Kidney (tissue), 14 donors: ENCODE results near the gene PON2. TPM values are rescaled to one million over a fixed set of nuclear protein-coding genes. Genes with fewer than 3 reads are reported as not detected.
"Not testable (repeated sequence)": the region's sequence is repeated elsewhere in the genome, so short reads cannot be mapped to it uniquely, and the experiment has no call there.

Source experiments
- DNase-seq, 5 donors: peaks; one replicate each; pipeline ENCODE4 v3.0.0-alpha.2; 2013 to 2020
- FAIRE-seq: peaks from 2 replicates; lab custom pipeline; 2012; peaks lifted over from hg19 to GRCh38; lab: Jason Lieb, UNC
- H3K27ac ChIP-seq, 2 donors: one replicate each; pipeline ENCODE4 v1.7.0; 2013; ENCODE audit warnings: low read depth in 2 of 2, low read length in 2 of 2, inconsistent platforms in 1 of 2
- H3K27me3 ChIP-seq: one replicate; pipeline ENCODE4 v1.7.1; 2013; ENCODE audit warnings: low read length, inconsistent platforms; ENCODE audit not compliant: control insufficient read depth, insufficient read depth
- H3K36me3 ChIP-seq, 3 donors: one replicate each; pipeline versions ENCODE4 v1.7.0 to v1.7.1; 2013; ENCODE audit warnings: low read length in 3 of 3, control low read depth in 1 of 3, inconsistent platforms in 1 of 3; ENCODE audit not compliant: insufficient read depth in 3 of 3, control insufficient read depth in 2 of 3
- H3K4me1 ChIP-seq, 3 donors: one replicate each; pipeline versions ENCODE4 v1.7.0 to v1.7.1; 2013; ENCODE audit warnings: low read length in 3 of 3, inconsistent platforms in 1 of 3, low read depth in 1 of 3; ENCODE audit not compliant: control insufficient read depth in 2 of 3, insufficient read depth in 2 of 3
- H3K4me3 ChIP-seq, 3 donors: one replicate each; pipeline versions ENCODE4 v1.7.0 to v1.8.1; 2013; ENCODE audit warnings: low read length in 3 of 3, control low read depth in 1 of 3, inconsistent platforms in 1 of 3
- H3K9ac ChIP-seq, 3 donors: one replicate each; pipeline versions ENCODE4 v1.7.0 to v1.7.1; 2013; ENCODE audit warnings: low read length in 3 of 3, control low read depth in 1 of 3, inconsistent platforms in 1 of 3
- H3K9me3 ChIP-seq, 3 donors: one replicate each; pipeline versions ENCODE4 v1.7.0 to v1.7.1; 2013; ENCODE audit warnings: low read length in 3 of 3, control low read depth in 1 of 3, inconsistent platforms in 1 of 3; ENCODE audit not compliant: control insufficient read depth in 2 of 3, insufficient read depth in 1 of 3
- CTCF ChIP-seq: IDR thresholded peaks from 3 replicates; pipeline ENCODE4 v1.5.1; 2012; ENCODE audit warnings: mild to moderate bottlenecking, moderate library complexity, borderline replicate concordance; ENCODE audit not compliant: insufficient read depth; ENCODE audit errors: extremely low read depth
- intact Hi-C: fragments of 100-400 bp; cut with DNase I; formaldehyde crosslinking; loops from one replicate; pipeline ENCODE4 v1.11.1; 2022
- polyA plus RNA-seq: library from polyadenylated mRNA; stranded (reverse); fragments of 350-450 nt; fragmentation: Illumina TruSeq; extraction: RNeasy Lipid Tissue Mini Kit (QIAGEN cat#74804); gene quantifications from one replicate; pipeline ENCODE4 v1.2.3, GENCODE V29; 2014; ENCODE audit warnings: low read depth, low replicate concordance; ENCODE audit not compliant: insufficient read depth
- total RNA-seq: library from RNA; stranded (reverse); fragmentation: NEBNext Ultra II Directional; extraction: Animal tissue kit (Norgen Biotek cat#: 25700); gene quantifications from one replicate; pipeline ENCODE4 v1.2.1, GENCODE V29; 2021
- donor health status: control.
- donor health status: control.
- donor health status: control.
- donor health status: control.
- donor health status: control.
- donor health status: DM: yes; HTN: yes; CAD: no.
- donor health status: Normal renal cell carcinoma (clear cell type).

PON2 gene
- total and polyA plus RNA-seq, 2 donors from 2014 or later = 61.8 to 191 TPM

- H3K4me1 ChIP-seq = no peaks in the 10 kb centered on the region
- H3K27me3 ChIP-seq = no peaks in the 10 kb centered on the region
- DNase-seq (no peak), FAIRE-seq (no peak)
- H3K27ac ChIP-seq = no peak overlapping the region
- H3K9ac ChIP-seq = no peak overlapping the region
- no peaks in the 10 kb centered on the region for H3K36me3 ChIP-seq
- intact Hi-C loops = no loop called here
- no peaks in the 10 kb centered on the region for H3K9me3 ChIP-seq
- H3K4me3 ChIP-seq = no peak overlapping the region
- no peak for TF ChIP-seq CTCF
Measured at GRCh38 chr7:95394370-95394769, 40.5 kb downstream of the PON2 start.

- no peak for DNase-seq
- intact Hi-C loops = no loop called here
- no peak for TF ChIP-seq CTCF
- Histone ChIP-seq H3K27ac (no peak overlapping the region), H3K4me3 (no peak overlapping the region), H3K36me3 (no peaks in the 10 kb centered on the region), H3K9ac (no peak overlapping the region), H3K9me3 (no peaks in the 10 kb centered on the region), H3K4me1 (no peaks in the 10 kb centered on the region), H3K27me3 (no peaks in the 10 kb centered on the region)
- no peak for FAIRE-seq
Measured at GRCh38 chr7:95391761-95392160, 43.1 kb downstream of the PON2 start.

- Histone ChIP-seq H3K36me3 (no peaks in the 10 kb centered on the region), H3K4me1 (no peaks in the 10 kb centered on the region), H3K27me3 (no peaks in the 10 kb centered on the region), H3K4me3 (no peak overlapping the region), H3K9ac (no peak overlapping the region), H3K27ac (no peak overlapping the region), H3K9me3 (no peaks in the 10 kb centered on the region)
- intact Hi-C loops = no loop called here
- FAIRE-seq (no peak), DNase-seq (no peak)
- no peak for TF ChIP-seq CTCF
Measured at GRCh38 chr7:95389516-95389915, 45.3 kb downstream of the PON2 start.

DNA sequence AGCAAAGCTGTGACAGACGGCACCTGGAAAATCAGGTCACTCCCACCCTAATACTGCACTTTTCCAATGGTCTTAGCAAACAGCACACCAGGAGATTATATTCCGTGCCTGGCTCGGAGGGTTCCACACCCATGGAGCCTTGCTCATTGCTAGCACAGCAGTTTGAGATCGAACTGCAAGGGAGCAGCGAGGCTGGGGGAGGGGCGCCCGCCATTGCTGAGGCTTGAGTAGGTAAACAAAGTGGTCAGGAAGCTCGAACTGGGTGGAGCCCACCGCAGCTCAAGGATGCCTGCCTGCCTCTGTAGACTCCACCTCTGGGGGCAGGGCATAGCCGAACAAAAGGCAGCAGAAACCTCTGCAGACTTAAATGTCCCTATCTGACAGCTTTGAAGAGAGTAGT is 55.4 kb downstream of the PON2 start:
- DNase-seq, H3K36me3 ChIP-seq, H3K9ac ChIP-seq, intact Hi-C loops, H3K4me3 ChIP-seq, H3K9me3 ChIP-seq, H3K4me1 ChIP-seq, FAIRE-seq, H3K27me3 ChIP-seq, H3K27ac ChIP-seq: not testable (repeated sequence)
